Adrenal gland (tissue), 5 donors: Measurements from ENCODE around the gene SLFNL1.

Source experiments
- POLR2A ChIP-seq, 2 donors: fragments of 450-650 bp; IDR thresholded peaks; one replicate each; pipeline ENCODE4 v1.6.1; 2017; ENCODE audit warnings: antibody characterized with exemption in 2 of 2, mild to moderate bottlenecking in 2 of 2, moderate library complexity in 1 of 2
- TF ChIP-seq, protein P1 (sequence below), 6 experiments: fragments of 450-650 bp in 4 of 6; fragments of 200-600 bp in 2 of 6; sonication (generic) in 1 of 6; IDR thresholded peaks; 1 replicate in 5 of 6; 2 replicates in 1 of 6; pipeline versions ENCODE4 v1.5.1 to v1.8.0; 2016 to 2021; ENCODE audit warnings: antibody characterized with exemption in 6 of 6, mild to moderate bottlenecking in 2 of 6, moderate library complexity in 1 of 6
- donor health status: DM: no; HTN: no; CAD: no.

GRCh38 chr1:41020109-41020576 lies 1.4 kb downstream of the SLFNL1 start:
- no peak for TF ChIP-seq POLR2A (IDR thresholded peaks at IDR 0.05)
- TF ChIP-seq, protein P1, sequence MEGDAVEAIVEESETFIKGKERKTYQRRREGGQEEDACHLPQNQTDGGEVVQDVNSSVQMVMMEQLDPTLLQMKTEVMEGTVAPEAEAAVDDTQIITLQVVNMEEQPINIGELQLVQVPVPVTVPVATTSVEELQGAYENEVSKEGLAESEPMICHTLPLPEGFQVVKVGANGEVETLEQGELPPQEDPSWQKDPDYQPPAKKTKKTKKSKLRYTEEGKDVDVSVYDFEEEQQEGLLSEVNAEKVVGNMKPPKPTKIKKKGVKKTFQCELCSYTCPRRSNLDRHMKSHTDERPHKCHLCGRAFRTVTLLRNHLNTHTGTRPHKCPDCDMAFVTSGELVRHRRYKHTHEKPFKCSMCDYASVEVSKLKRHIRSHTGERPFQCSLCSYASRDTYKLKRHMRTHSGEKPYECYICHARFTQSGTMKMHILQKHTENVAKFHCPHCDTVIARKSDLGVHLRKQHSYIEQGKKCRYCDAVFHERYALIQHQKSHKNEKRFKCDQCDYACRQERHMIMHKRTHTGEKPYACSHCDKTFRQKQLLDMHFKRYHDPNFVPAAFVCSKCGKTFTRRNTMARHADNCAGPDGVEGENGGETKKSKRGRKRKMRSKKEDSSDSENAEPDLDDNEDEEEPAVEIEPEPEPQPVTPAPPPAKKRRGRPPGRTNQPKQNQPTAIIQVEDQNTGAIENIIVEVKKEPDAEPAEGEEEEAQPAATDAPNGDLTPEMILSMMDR (IDR thresholded peaks at IDR 0.05): no peak
